Breast epithelium (tissue), 3 donors: ENCODE measurements around the gene PDCD10.

Experiments
- POLR2AphosphoS5 ChIP-seq, 3 donors: sonication (generic); formaldehyde crosslinking; IDR thresholded peaks; one replicate each; pipeline ENCODE4 v1.6.1; 2017; ENCODE audit warnings: antibody characterized with exemption in 3 of 3
- TF ChIP-seq, protein P1 (sequence below), 3 donors: fragments of 450-650 bp; IDR thresholded peaks; one replicate each; pipeline ENCODE4 v1.5.1; 2016 to 2017; ENCODE audit warnings: antibody characterized with exemption in 3 of 3, mild to moderate bottlenecking in 3 of 3, moderate library complexity in 3 of 3

DNA sequence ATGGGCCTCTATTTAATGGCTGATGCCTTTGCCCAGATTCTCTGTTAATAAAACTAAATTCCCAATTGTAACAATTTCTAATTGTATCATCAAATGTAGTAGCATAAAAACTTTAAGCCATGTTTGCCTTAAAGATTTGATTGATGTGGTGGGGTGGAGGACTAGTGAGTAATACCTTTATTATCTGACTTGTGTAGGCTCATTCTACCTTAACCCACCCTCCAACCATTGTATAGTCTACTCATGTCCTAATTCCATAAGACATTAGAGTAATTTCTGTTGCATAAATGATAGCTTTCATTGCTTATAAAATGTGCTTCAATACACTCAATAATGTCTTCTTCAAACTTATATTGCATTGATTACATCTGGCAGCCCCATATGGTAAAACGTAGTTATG, 26.6 kb upstream of the PDCD10 start:
- no peak for TF ChIP-seq POLR2AphosphoS5 (IDR thresholded peaks at IDR 0.05)
- TF ChIP-seq, protein P1, sequence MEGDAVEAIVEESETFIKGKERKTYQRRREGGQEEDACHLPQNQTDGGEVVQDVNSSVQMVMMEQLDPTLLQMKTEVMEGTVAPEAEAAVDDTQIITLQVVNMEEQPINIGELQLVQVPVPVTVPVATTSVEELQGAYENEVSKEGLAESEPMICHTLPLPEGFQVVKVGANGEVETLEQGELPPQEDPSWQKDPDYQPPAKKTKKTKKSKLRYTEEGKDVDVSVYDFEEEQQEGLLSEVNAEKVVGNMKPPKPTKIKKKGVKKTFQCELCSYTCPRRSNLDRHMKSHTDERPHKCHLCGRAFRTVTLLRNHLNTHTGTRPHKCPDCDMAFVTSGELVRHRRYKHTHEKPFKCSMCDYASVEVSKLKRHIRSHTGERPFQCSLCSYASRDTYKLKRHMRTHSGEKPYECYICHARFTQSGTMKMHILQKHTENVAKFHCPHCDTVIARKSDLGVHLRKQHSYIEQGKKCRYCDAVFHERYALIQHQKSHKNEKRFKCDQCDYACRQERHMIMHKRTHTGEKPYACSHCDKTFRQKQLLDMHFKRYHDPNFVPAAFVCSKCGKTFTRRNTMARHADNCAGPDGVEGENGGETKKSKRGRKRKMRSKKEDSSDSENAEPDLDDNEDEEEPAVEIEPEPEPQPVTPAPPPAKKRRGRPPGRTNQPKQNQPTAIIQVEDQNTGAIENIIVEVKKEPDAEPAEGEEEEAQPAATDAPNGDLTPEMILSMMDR (IDR thresholded peaks at IDR 0.05) = no peak
